T-helper 2 cell treated with Interferon-gamma antibody and Interleukin-4, amounts not matched to agents 5 μg/mL and 100 μg/mL, for 36 hours (primary cell): ENCODE results near the gene CROCC2.

Experiments used
- DNase-seq: peaks from one replicate; pipeline ENCODE4 v3.0.0; 2021; ENCODE audit warnings: low spot score
- H3K27ac Mint-ChIP-seq: one replicate; pipeline ENCODE4 v1.8.0; 2021; ENCODE audit warnings: mild to moderate bottlenecking, mixed read lengths
- H3K27me3 Mint-ChIP-seq: one replicate; pipeline ENCODE4 v1.8.0; 2021; ENCODE audit warnings: low read depth, mixed read lengths
- H3K36me3 Mint-ChIP-seq: one replicate; pipeline ENCODE4 v1.8.0; 2021; ENCODE audit warnings: low read depth, mixed read lengths
- H3K4me1 Mint-ChIP-seq: one replicate; pipeline ENCODE4 v1.8.0; 2021; ENCODE audit warnings: low read depth, mixed read lengths
- H3K4me3 Mint-ChIP-seq: one replicate; pipeline ENCODE4 v1.8.0; 2022; ENCODE audit warnings: mild to moderate bottlenecking, moderate library complexity, mixed read lengths
- H3K9me3 Mint-ChIP-seq: one replicate; pipeline ENCODE4 v1.8.0; 2021; ENCODE audit warnings: mixed read lengths

The CROCC2 gene

GRCh38 chr2:241041589-241042158 lies 135.5 kb downstream of the CROCC2 start:
- Mint-ChIP-seq H3K27me3 (peaks cover 18% of the 10 kb centered on the region), H3K4me3 (peak overlapping the region; percentile 4)
- DNase-seq = no peak

More at GRCh38 chr2:241041589-241042158, 135.5 kb downstream of the CROCC2 start:
- Mint-ChIP-seq H3K27ac (no peak overlapping the region), H3K36me3 (peaks cover 17% of the 10 kb centered on the region), H3K4me1 (peaks cover 39% of the 10 kb centered on the region), H3K9me3 (no peaks in the 10 kb centered on the region)
